Esophagus squamous epithelium (tissue), 5 donors: Measurements from ENCODE around the gene TMEM61. TPM values are rescaled to one million over a fixed set of nuclear protein-coding genes. Genes with fewer than 3 reads are reported as not detected.

Source experiments
- DNase-seq: peaks from one replicate; lab custom pipeline; 2025; lab: John Stamatoyannopoulos, UW
- H3K27ac ChIP-seq, 4 donors: fragments of 200-600 bp; sonication (generic); one replicate each; pipeline ENCODE4 v1.5.1; 2016 to 2019; ENCODE audit warnings: mild to moderate bottlenecking in 1 of 4
- H3K27me3 ChIP-seq, 4 donors: fragments of 200-600 bp; sonication (generic); 1 replicate in 3 of 4; 2 replicates in 1 of 4; pipeline versions ENCODE4 v1.5.1 to v1.6.0; 2017 to 2021; ENCODE audit warnings: antibody characterized with exemption in 1 of 4
- H3K36me3 ChIP-seq, 3 donors: fragments of 200-600 bp; sonication (generic); one replicate each; pipeline ENCODE4 v1.5.1; 2016 to 2019
- H3K4me1 ChIP-seq, 3 donors: fragments of 200-600 bp; sonication (generic); one replicate each; pipeline ENCODE4 v1.5.1; 2017 to 2019
- H3K4me3 ChIP-seq, 4 donors: fragments of 200-600 bp; sonication (generic); 1 replicate in 3 of 4; 2 replicates in 1 of 4; pipeline ENCODE4 v1.5.1; 2016 to 2019; ENCODE audit warnings: mild to moderate bottlenecking in 2 of 4, moderate library complexity in 1 of 4
- H3K9me3 ChIP-seq, 3 donors: fragments of 200-600 bp; sonication (generic); one replicate each; pipeline ENCODE4 v1.5.1; 2016 to 2019
- POLR2A ChIP-seq, 4 donors: fragments of 450-650 bp; IDR thresholded peaks; one replicate each; pipeline ENCODE4 v1.6.1; 2017; ENCODE audit warnings: antibody characterized with exemption in 4 of 4, mild to moderate bottlenecking in 4 of 4, moderate library complexity in 3 of 4
- WGBS, 2 donors: methylation state at CpG; one replicate each; pipeline ENCODE4 v1.1.5; 2018; 5-methylcytosine and 5-hydroxymethylcytosine counted together
- intact Hi-C: fragments of 100-400 bp; cut with DNase I; formaldehyde crosslinking; loops from one replicate; pipeline ENCODE4 v1.15.0; 2022
- total RNA-seq, 4 donors: library from RNA; depleted of rRNA; stranded (reverse); fragments of >200 nt; gene quantifications; one replicate each; pipeline ENCODE4 v1.1.0, GENCODE V29; 2016
- TF ChIP-seq, protein P1 (sequence below), 6 experiments: fragments of 450-650 bp in 4 of 6; fragments of 200-600 bp in 2 of 6; sonication (generic) in 2 of 6; IDR thresholded peaks; one replicate each; pipeline ENCODE4 v1.5.1; 2016 to 2019; ENCODE audit warnings: antibody characterized with exemption in 6 of 6, mild to moderate bottlenecking in 4 of 6, moderate library complexity in 4 of 6
- donor health status: DM: yes; HTN: yes; CAD: no.

TMEM61 gene
- total RNA-seq, 4 donors from 2014 or later = 0.95 to 2.3 (median 1.0) TPM; not detected in 1

DNA sequence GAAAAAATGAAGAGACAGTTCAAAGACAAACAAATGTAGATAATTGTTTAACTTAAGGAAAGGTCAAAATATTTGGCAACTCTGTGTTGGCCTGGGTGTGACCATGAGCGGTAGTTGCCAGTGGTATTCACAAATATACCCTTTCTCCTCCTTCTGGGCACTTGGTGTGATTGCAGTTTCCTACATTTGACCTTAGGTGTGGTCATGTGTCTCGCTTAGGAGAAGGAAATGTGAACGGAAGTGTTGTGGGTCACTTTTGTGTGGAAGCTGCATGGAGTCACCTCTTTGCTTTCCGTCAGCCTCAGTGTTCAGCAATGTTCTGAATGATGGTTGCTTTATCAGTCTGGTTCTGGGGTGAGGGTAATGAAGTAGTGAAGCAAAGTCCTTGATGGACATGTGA lies 55.5 kb downstream of the TMEM61 start:
- intact Hi-C loops = no loop called here
- H3K9me3 ChIP-seq = no peaks in the 10 kb centered on the region
- H3K27ac ChIP-seq = no peak overlapping the region
- H3K4me3 ChIP-seq = no peak overlapping the region
- H3K36me3 ChIP-seq = no peaks in the 10 kb centered on the region
- peaks cover 9 to 22% (median 16%) of the 10 kb centered on the region in 3 donors for H3K4me1 ChIP-seq
- 36 to 74% methylated on average over 4 of the region's 4 CpGs for WGBS, 2 donors
- no peak for DNase-seq
- H3K27me3 ChIP-seq = peaks cover 0 to 80% (median 2%) of the 10 kb centered on the region in 4 donors
- TF ChIP-seq POLR2A (IDR thresholded peaks at IDR 0.05) = no peak
- TF ChIP-seq, protein P1, sequence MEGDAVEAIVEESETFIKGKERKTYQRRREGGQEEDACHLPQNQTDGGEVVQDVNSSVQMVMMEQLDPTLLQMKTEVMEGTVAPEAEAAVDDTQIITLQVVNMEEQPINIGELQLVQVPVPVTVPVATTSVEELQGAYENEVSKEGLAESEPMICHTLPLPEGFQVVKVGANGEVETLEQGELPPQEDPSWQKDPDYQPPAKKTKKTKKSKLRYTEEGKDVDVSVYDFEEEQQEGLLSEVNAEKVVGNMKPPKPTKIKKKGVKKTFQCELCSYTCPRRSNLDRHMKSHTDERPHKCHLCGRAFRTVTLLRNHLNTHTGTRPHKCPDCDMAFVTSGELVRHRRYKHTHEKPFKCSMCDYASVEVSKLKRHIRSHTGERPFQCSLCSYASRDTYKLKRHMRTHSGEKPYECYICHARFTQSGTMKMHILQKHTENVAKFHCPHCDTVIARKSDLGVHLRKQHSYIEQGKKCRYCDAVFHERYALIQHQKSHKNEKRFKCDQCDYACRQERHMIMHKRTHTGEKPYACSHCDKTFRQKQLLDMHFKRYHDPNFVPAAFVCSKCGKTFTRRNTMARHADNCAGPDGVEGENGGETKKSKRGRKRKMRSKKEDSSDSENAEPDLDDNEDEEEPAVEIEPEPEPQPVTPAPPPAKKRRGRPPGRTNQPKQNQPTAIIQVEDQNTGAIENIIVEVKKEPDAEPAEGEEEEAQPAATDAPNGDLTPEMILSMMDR (IDR thresholded peaks at IDR 0.05) = peak in 1 of 6 experiments; percentile 22

DNA sequence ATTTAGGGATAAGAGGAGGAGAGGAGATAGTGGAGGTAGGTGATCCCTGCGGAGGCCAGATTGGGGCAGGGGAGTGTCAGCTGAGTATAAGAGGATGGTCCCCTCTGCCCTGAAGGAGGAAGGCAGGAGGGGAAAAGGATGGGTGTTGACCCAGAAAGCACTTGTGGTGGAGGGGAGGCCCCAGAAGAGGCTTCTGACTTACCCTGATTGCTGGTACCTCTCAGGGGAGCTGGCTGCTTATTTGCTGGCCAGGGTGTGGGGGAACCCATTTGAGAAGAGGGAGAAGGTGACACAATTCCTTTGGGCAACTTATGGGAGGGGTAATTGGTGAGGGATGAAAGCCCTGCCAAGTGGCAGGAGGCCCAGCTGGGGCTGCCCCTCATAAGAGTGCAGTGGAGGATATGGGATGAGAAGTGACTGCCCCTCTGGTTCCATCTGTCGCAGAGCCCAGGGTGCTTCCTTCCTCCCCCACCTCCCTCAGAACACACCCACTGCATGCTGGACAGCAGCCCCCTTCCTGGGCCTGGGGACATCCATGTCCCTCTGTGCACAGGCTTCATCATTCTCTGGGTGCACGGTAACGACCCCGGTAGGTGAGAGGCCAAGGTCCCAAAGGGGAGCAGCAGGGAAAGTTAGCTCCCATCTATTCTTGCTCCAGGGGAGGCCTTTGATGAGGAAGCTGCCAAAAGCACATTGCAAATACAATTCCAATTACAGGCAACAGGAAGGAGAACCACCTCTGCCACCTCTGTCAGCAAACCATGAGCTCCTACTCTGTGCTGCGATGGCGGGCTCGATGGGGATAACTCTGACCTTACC lies 57.5 kb downstream of the TMEM61 start:
- WGBS, 2 donors = 78 to 83% methylated on average over 5 to 6 of the region's 8 CpGs
- Histone ChIP-seq H3K36me3 (no peaks in the 10 kb centered on the region), H3K4me1 (peaks cover 9 to 25% (median 16%) of the 10 kb centered on the region in 3 donors), H3K9me3 (no peaks in the 10 kb centered on the region), H3K27ac (no peak overlapping the region), H3K27me3 (peaks cover 0 to 76% (median 2%) of the 10 kb centered on the region in 4 donors), H3K4me3 (no peak overlapping the region)
- no peak for TF ChIP-seq POLR2A (IDR thresholded peaks at IDR 0.05)
- TF ChIP-seq, protein P1 (IDR thresholded peaks at IDR 0.05) = no peak
- intact Hi-C loops = no loop called here
- DNase-seq = no peak

DNA sequence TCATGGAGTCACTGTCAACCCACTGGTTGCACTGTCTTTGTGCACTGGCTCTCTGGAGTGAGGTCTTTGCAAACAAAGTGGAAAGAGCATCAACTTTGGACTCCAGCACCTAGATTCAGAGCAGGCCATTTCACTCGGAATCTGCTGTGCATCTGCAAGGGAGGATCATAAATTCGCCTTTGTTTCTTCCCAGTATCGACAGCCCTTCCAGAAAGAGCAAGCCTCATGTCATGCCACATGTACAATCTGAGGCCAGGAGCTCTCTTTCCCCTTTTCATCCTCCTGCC lies 58.1 kb downstream of the TMEM61 start:
- intact Hi-C loops = no loop called here
- DNase-seq = no peak

GRCh38 chr1:55038974-55039341 lies 58.5 kb downstream of the TMEM61 start:
- H3K9me3 ChIP-seq = no peaks in the 10 kb centered on the region
- TF ChIP-seq POLR2A (IDR thresholded peaks at IDR 0.05) = no peak
- TF ChIP-seq, protein P1 (IDR thresholded peaks at IDR 0.05) = no peak
- H3K36me3 ChIP-seq = peaks cover 0 to 2% (median 0%) of the 10 kb centered on the region in 3 donors
- peaks cover 9 to 25% (median 16%) of the 10 kb centered on the region in 3 donors for H3K4me1 ChIP-seq
- WGBS, 2 donors = 27 to 34% methylated on average over 9 of the region's 9 CpGs
- H3K27me3 ChIP-seq = peaks cover 0 to 65% (median 2%) of the 10 kb centered on the region in 4 donors
- H3K4me3 ChIP-seq = peak overlapping the region in 3 of 4 donors; percentile 45 to 61 (median 54)
- intact Hi-C loops = no loop called here
- DNase-seq = no peak
- H3K27ac ChIP-seq = no peak overlapping the region

More for the DNA sequence above, 58.1 kb downstream of the TMEM61 start:
- Histone ChIP-seq H3K36me3 (no peaks in the 10 kb centered on the region), H3K9me3 (no peaks in the 10 kb centered on the region), H3K4me1 (peaks cover 9 to 25% (median 16%) of the 10 kb centered on the region in 3 donors), H3K4me3 (no peak overlapping the region), H3K27me3 (peaks cover 0 to 70% (median 2%) of the 10 kb centered on the region in 4 donors), H3K27ac (no peak overlapping the region)
- WGBS, 2 donors = 87% methylated on average over 3 of the region's 3 CpGs; no CpG with 5 or more reads in 1 of the 2 donors
- TF ChIP-seq, protein P1 (IDR thresholded peaks at IDR 0.05) = no peak
- no peak for TF ChIP-seq POLR2A (IDR thresholded peaks at IDR 0.05)
